ENCODE measurements around the gene CASQ2.

- TF ChIP-seq EZH2phosphoT487 (IDR thresholded peaks at IDR 0.05; ENCODE audit: low read depth, severe bottlenecking, unreplicated experiment), result no peak
- TF ChIP-seq CTCF (IDR thresholded peaks at IDR 0.05; ENCODE audit: poor library complexity), result no peak
Observed at GRCh38 chr1:115677565-115677964, 90.9 kb downstream of the CASQ2 start.

Data from hepatocyte (in vitro differentiated cells).